HG03039 (cell line): ENCODE measurements around the gene NDUFA6.
A peak's percentile ranks its signal among the peaks of the same experiment; 100 is the strongest.
"Not testable (repeated sequence)": the region's sequence is repeated elsewhere in the genome, so short reads cannot be mapped to it uniquely, and the experiment has no call there.

Experiments
- ATAC-seq: cut with Tn5 transposase; IDR thresholded peaks from one replicate; pipeline ENCODE4 v1.9.1; 2021; ENCODE audit warnings: mild to moderate bottlenecking, moderate library complexity; ENCODE audit not compliant: unreplicated experiment

The NDUFA6 gene

GRCh38 chr22:42072606-42073330, 17.8 kb downstream of the NDUFA6 start:
- no peak for ATAC-seq

DNA sequence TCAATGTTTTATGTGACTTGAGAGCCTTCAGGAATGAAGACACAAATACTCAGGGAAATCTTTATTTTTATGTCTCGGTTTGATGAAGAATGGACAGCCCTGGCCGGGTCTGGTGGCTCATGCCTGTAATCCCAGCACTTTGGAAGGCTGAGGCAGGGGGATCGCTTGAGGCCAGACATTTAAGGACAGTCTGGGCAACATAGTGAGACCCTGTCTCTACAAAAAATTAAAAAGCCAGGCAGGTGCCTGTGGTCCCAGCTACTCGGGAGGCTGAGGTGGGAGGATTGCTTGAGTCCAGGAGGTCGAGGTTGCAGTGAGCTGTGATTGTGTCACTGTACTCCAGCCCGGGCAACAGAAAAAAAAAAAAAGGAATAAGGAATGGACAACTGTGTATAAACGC, 19.1 kb downstream of the NDUFA6 start:
- not testable (repeated sequence) for ATAC-seq

DNA sequence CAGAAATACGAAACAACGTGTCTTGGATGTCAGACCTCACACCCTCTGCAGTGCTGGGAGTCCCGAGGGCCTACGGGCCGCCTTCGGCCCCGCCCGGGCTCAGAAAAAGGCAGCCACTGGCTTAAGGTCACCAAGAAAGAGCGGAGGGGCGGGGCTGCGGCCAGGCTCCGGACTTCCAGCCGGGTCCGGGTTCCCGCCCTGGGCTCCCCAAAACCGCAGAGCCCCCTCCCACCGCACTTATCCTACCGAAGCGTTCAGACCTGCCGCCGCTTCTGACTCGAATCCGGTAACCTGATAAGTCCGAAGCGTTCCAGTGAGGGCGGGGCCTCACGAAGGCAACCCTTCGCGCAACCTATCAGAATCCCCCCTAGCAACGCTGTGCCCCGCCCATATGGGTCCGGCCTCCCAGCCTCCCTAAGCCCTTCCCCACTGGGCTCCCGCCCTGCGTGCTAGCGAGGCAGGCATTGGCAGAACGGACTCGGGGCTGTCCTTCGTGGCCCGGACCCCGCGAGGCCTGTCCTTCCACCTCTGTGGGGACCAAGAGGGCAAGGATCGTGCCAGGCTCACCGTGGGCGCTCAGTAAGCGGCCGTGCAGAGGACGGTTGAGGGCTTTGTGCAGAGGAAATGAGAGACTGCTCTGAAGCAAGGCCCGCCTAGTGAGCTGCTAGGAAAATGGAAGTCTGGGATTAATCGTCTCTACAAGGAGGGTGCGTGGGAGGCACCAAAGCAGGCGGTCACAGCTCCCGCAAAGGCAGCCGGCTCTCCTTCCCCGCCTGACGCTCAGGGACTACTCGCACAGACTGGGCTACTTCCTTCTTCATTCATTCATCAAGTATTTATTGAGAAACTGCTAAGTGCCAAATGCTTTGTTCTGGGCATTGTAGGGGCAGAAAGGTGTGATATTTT, 19.8 kb downstream of the NDUFA6 start, which contains the start of gene NAGA:
Gene NAGA (minus strand): TSS at position 296 of the 906 bp plus-strand sequence. CDS start 515 bp downstream, outside the sequence.
- peak; percentile 85 for ATAC-seq

DNA sequence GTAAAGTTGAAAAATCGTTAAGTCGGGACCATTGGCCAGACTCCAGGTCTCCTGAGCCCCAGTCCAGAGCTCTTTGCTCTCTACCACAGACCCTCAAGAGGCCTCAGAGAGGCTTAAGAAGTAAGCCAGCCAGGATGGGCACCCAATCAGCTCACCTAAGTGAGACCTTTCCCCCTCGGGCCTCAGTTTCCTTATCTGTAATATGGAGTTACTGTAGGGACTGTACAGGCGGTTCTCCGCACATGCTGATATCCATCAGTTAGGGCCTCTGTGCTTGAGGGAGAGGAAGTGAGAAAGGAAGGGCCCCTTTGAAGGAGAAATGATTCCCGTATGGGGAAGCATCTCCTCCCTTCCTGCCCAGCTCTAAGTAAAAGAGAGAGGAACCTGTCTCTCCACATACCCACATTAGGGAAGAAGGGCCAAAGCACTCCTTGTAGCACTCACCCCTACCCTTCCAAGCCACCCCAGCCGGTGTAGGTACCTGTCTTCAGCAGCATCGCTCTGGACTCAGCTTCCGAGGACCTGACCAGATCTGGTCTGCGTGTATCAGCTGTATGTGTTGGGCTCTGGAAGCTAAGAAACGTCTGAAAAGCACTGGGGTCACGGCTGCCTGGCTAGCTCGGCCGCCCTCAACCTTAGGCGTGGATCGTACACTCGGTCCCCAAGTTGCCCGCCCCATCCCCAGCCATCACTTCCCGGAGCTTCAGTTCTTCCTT, 20.6 kb downstream of the NDUFA6 start:
- no peak for ATAC-seq

GRCh38 chr22:42068291-42068690, 22.3 kb downstream of the NDUFA6 start:
- ATAC-seq, result no peak

GRCh38 chr22:42067671-42068251, 22.8 kb downstream of the NDUFA6 start:
- ATAC-seq, result no peak

GRCh38 chr22:42066937-42067336, 23.6 kb downstream of the NDUFA6 start:
- no peak for ATAC-seq

DNA sequence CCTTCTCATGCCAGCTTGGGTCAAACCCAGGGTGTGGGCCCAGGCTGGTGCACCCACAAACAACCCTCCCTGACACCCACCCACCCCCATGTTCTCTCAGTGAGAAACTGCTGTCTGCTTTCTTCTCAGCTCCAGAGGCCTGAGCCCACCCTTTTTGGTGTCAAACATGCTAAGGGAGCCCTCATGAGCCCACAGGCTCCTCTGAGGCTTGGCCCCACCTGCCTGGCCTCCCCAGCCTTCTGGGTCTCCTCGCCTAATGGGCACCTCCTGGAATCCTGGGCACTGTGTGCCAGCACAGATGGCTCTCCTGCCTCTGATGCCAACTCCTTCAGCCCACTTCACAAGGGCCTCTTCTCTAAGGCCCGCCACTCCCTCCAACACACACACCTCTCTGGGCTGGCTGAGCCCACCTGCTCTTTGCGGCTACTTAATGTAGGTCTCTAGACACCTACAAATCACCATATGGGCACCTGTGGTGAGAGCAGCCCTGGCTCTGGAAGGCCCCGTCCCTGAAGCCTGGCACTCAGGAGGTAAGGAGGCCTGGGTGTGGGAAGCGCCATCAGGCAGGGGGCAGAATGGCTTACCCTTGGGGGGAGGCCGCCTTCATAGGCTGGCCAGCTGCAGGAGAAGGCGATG, 24.3 kb downstream of the NDUFA6 start:
- no peak for ATAC-seq

DNA sequence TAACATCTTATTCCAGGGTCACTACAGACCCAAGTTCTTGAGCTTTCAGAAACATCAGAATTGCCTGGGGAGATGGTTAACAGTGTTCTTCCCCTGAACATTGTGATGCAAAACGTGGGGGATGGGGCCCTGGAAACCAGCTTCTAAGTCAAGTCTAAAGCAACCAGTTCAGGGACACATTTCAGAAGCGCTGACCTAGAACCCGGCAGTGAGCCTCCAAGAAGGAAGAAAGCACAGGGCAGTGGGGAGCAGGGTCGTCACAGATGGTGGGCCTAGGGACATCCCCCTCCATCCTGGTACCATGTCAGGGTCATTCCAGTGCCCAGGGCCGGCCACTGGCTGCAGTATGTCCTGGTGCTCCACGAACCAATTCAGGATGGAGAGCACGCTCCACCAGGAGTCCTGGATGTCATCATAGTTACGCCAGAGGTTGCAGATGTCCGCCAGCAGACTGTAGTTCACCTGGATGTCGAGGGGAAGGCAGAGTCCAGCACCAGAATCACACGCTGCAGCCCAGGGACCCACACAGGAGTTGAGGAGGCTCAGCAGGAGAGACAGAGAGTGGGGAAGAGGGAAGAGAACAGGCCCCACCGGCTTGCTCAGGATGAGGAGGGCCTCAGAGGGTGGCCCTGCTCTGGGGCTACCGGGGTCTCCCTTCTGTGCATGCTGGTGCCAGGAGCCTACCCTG, 25.0 kb downstream of the NDUFA6 start:
- ATAC-seq, result no peak

- no peak for ATAC-seq
Measured at GRCh38 chr22:42064629-42065028, 25.9 kb downstream of the NDUFA6 start.

GRCh38 chr22:42062506-42063170, 27.9 kb downstream of the NDUFA6 start:
- ATAC-seq, result no peak

DNA sequence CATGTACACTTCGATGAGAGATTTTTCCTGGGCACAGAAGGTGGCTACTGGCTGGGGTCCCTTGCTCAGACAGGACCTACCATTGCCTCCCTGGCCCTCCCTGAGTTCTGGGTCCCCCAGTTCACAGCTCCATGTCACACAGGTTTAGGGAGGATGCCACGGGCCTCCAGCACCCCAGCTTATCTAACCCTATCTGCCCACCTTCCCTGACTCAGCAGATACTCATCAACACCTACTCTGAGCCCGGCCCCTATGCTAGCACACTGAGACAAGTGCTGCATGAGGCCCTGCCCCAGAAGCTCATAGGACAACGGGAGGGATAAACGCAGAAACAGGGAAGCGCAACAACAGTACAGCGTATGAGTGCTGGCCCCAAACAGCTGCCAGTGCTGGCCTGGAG, 29.5 kb downstream of the NDUFA6 start:
- no peak for ATAC-seq

GRCh38 chr22:42060489-42060888, 30.1 kb downstream of the NDUFA6 start:
- ATAC-seq, result no peak

DNA sequence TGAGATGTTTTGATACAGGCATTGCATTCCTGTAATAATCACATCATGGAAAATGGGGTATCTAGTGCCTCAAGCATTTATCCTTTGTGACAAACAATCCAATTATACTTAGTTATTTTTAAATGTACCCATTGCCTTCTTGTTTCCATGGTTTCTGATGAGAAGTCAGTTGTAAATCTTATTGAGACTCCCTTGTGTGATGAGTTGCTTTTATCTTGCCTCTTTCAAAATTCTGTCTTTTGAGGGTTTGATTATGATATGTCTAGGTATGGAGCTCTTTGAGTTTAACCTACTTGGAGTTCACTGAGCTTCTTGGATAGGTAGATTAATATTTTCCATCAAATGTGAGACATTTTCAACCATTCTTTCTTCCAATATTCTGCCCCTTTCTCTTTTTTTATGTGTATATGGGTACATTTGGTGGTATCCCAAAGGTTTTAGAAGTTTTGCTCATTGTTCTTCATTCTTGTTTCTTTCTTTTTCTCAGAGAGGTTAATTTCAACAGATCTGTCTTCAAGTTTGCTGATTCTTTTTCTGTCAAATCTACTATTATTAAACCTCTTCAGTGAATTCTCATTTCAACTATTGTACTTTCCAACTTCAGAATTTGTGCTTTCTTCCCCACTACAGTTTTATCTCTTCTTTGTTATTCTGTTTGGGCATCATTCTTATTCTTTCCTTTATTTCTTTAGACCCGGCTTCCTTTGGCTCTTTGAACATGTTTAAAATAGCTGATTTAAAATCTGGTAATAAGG, 33.6 kb downstream of the NDUFA6 start:
- no peak for ATAC-seq

DNA sequence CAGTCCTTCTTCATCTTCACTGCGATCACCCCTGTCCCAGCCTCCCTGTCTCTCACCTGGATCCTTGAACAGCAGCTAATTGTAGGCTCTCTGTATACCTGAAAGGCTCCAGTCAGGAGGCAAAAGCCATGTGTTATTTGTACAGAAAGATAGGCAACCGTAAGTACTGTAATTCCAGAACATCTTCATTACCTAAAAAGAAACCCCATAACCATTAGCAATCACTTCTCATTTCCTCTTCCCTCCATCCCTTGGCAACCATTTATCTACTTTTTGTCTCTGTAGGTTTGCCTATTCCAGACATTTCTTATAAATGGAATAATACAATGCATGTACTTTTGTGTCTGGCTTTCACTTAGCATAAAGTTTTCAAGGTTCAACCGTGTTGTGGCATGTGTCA, 37.8 kb downstream of the NDUFA6 start:
- ATAC-seq, result no peak

DNA sequence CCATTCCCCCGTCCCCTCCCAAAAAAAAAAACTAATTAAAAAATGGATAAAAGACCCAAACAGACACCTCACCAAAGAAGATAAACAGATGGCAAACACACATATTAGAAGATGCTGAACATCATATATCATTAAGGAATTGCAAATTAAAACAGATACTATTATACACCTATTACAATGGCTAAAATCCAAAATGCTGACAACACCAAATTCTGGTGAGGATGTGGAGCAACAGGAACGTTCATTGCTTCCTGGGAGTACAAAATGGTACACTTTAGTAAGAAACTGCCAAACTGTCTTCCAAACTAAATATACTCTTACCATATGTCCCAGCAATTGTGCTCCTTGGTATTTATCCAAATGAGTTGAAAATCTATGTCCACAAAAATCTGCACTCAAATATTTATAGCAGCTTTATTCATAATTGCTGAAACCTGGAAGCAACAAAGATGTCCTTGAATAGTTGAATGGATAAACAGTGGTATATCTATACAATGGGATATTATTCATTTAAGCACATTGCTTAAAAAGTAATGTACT, 39.9 kb downstream of the NDUFA6 start:
- no peak for ATAC-seq

GRCh38 chr22:42041784-42042183, 48.8 kb downstream of the NDUFA6 start:
- ATAC-seq, result no peak

- ATAC-seq, result no peak
Measured at GRCh38 chr22:42039271-42039670, 51.3 kb downstream of the NDUFA6 start.
